H9 (cell line): ENCODE results near the gene GLT6D1. TPM values are rescaled to one million over a fixed set of nuclear protein-coding genes. Genes with fewer than 3 reads are reported as not detected.

ENCODE experiments used
- DNase-seq: peaks from one replicate; pipeline ENCODE4 v3.0.0-alpha.2; 2017
- H2AFZ ChIP-seq: one replicate; pipeline ENCODE4 v1.6.1; 2013; ENCODE audit warnings: mild to moderate bottlenecking, low read length, control low read depth, moderate library complexity
- H2AK5ac ChIP-seq: 2 replicates; pipeline ENCODE4 v1.6.1; 2013; ENCODE audit warnings: low read length, control low read depth, mixed read lengths; ENCODE audit not compliant: insufficient read length
- H2BK120ac ChIP-seq: one replicate; pipeline ENCODE4 v1.6.1; 2013; ENCODE audit warnings: low read depth, mild to moderate bottlenecking, low read length, control low read depth, inconsistent platforms; ENCODE audit not compliant: poor library complexity, severe bottlenecking
- H2BK12ac ChIP-seq: 2 replicates; pipeline ENCODE4 v1.6.1; 2013; ENCODE audit warnings: low read length, control low read depth, mixed read lengths, low read depth; ENCODE audit not compliant: insufficient read length
- H2BK15ac ChIP-seq: 2 replicates; pipeline ENCODE4 v1.6.1; 2013; ENCODE audit warnings: low read depth, low read length, control low read depth
- H2BK20ac ChIP-seq: one replicate; pipeline ENCODE4 v1.6.1; 2013; ENCODE audit warnings: low read depth, mild to moderate bottlenecking, low read length, control low read depth, inconsistent platforms; ENCODE audit not compliant: poor library complexity, severe bottlenecking
- H2BK5ac ChIP-seq: 2 replicates; pipeline ENCODE4 v1.6.1; 2013; ENCODE audit warnings: low read length, control low read depth, mixed read lengths; ENCODE audit not compliant: insufficient read length
- H3K14ac ChIP-seq: 2 replicates; pipeline ENCODE4 v1.6.1; 2013; ENCODE audit warnings: low read length, control low read depth; ENCODE audit not compliant: insufficient read depth
- H3K18ac ChIP-seq: 2 replicates; pipeline ENCODE4 v1.6.1; 2013; ENCODE audit warnings: low read depth, mild to moderate bottlenecking, mixed read lengths, low read length, control low read depth; ENCODE audit not compliant: insufficient read length
- H3K23ac ChIP-seq: 2 replicates; pipeline ENCODE4 v1.6.1; 2013; ENCODE audit warnings: low read length, control low read depth, mixed read lengths, low read depth; ENCODE audit not compliant: insufficient read length
- H3K23me2 ChIP-seq: 2 replicates; pipeline ENCODE4 v1.6.1; 2013; ENCODE audit warnings: low read depth, mild to moderate bottlenecking, mixed read lengths, low read length, control low read depth; ENCODE audit not compliant: insufficient read length, poor library complexity, severe bottlenecking
- H3K27ac ChIP-seq: 2 replicates; pipeline ENCODE4 v1.5.1; 2013; ENCODE audit warnings: low read length, control low read depth, mixed read lengths, low read depth; ENCODE audit not compliant: insufficient read length
- H3K27me3 ChIP-seq: 2 replicates; pipeline ENCODE4 v1.6.1; 2013; ENCODE audit warnings: low read length, control low read depth, inconsistent platforms; ENCODE audit not compliant: insufficient read depth
- H3K4ac ChIP-seq: 2 replicates; pipeline ENCODE4 v1.6.1; 2013; ENCODE audit warnings: low read depth, mild to moderate bottlenecking, control low read depth, inconsistent platforms, low read length, moderate library complexity
- H3K4me1 ChIP-seq: 2 replicates; pipeline ENCODE4 v1.6.1; 2013; ENCODE audit warnings: low read length, control low read depth, inconsistent platforms; ENCODE audit not compliant: insufficient read depth
- H3K4me2 ChIP-seq: 2 replicates; pipeline ENCODE4 v1.6.1; 2013; ENCODE audit warnings: low read length, control low read depth, mixed read lengths; ENCODE audit not compliant: insufficient read length, insufficient read depth
- H3K56ac ChIP-seq: 2 replicates; pipeline ENCODE4 v1.6.1; 2013; ENCODE audit warnings: low read depth, mild to moderate bottlenecking, mixed read lengths, low read length, control low read depth; ENCODE audit not compliant: insufficient read length
- H3K79me1 ChIP-seq: 2 replicates; pipeline ENCODE4 v1.6.1; 2013; ENCODE audit warnings: low read depth, mild to moderate bottlenecking, moderate library complexity, low read length, control low read depth, inconsistent platforms; ENCODE audit not compliant: insufficient read depth, poor library complexity, severe bottlenecking
- H3K79me2 ChIP-seq: 2 replicates; pipeline ENCODE4 v1.6.1; 2013; ENCODE audit warnings: low read length, control low read depth, inconsistent platforms; ENCODE audit not compliant: insufficient read depth
- H3K9ac ChIP-seq: 2 replicates; pipeline ENCODE4 v1.6.1; 2013; ENCODE audit warnings: low read length, control low read depth, mixed read lengths; ENCODE audit not compliant: insufficient read length; ENCODE audit errors: extremely low read depth
- H3K9me3 ChIP-seq: one replicate; pipeline ENCODE4 v1.6.1; 2013; ENCODE audit warnings: low read depth, low read length, inconsistent platforms; ENCODE audit not compliant: control insufficient read depth
- H3T11ph ChIP-seq: one replicate; pipeline ENCODE4 v1.6.1; 2013; ENCODE audit warnings: mild to moderate bottlenecking, low read length, control low read depth, inconsistent platforms
- H4K20me1 ChIP-seq: one replicate; pipeline ENCODE4 v1.6.1; 2013; ENCODE audit not compliant: control insufficient read depth, insufficient read length, insufficient read depth
- H4K5ac ChIP-seq: 2 replicates; pipeline ENCODE4 v1.6.1; 2013; ENCODE audit warnings: low read depth, mild to moderate bottlenecking, mixed read lengths, low read length, control low read depth; ENCODE audit not compliant: insufficient read length
- H4K8ac ChIP-seq: replicated peaks from 2 replicates; pipeline ENCODE4 v1.6.1; 2013; ENCODE audit warnings: low read length, control low read depth, mixed read lengths, low read depth; ENCODE audit not compliant: insufficient read length
- H4K91ac ChIP-seq: 2 replicates; pipeline ENCODE4 v1.6.1; 2013; ENCODE audit warnings: low read depth, mild to moderate bottlenecking, moderate library complexity, mixed read lengths, low read length, control low read depth; ENCODE audit not compliant: insufficient read length
- H3K27ac Mint-ChIP-seq, 3 experiments: 2 replicates in 2 of 3; 3 replicates in 1 of 3; pipeline ENCODE4 v1.8.0; 2020 to 2021; ENCODE audit warnings: mixed read lengths in 3 of 3, mild to moderate bottlenecking in 1 of 3, moderate library complexity in 1 of 3
- H3K27me3 Mint-ChIP-seq: 2 replicates; pipeline ENCODE4 v1.8.0; 2021; ENCODE audit warnings: low read depth, mild to moderate bottlenecking, moderate library complexity, mixed read lengths
- H3K36me3 Mint-ChIP-seq, 3 experiments: 2 replicates in 2 of 3; 3 replicates in 1 of 3; pipeline ENCODE4 v1.8.0; 2020 to 2021; ENCODE audit warnings: low read depth in 3 of 3, mixed read lengths in 3 of 3; ENCODE audit not compliant: insufficient read depth in 1 of 3
- H3K4me1 Mint-ChIP-seq, 2 experiments: 2 replicates each; pipeline ENCODE4 v1.8.0; 2020; ENCODE audit warnings: mixed read lengths in 2 of 2
- H3K4me3 Mint-ChIP-seq, 2 experiments: 2 replicates in 1 of 2; 3 replicates in 1 of 2; pipeline ENCODE4 v1.8.0; 2020 to 2021; ENCODE audit warnings: mild to moderate bottlenecking in 2 of 2, mixed read lengths in 2 of 2, moderate library complexity in 1 of 2
- H3K9me3 Mint-ChIP-seq, 2 experiments: 2 replicates in 1 of 2; 3 replicates in 1 of 2; pipeline ENCODE4 v1.8.0; 2020; ENCODE audit warnings: mild to moderate bottlenecking in 2 of 2, mixed read lengths in 2 of 2, moderate library complexity in 1 of 2
- CTCF ChIP-seq: fragments of 200-600 bp; sonication (generic); conservative IDR thresholded peaks from 3 replicates; pipeline ENCODE4 v1.8.0; 2021; ENCODE audit warnings: antibody characterized with exemption, mild to moderate bottlenecking
- WGBS: extraction: QIAGEN DNeasy Blood & Tissue Kit; methylation state at CpG from one replicate; pipeline ENCODE4 v1.1.7; 2013; ENCODE audit warnings: missing lambda C conversion rate, low lambda C conversion rate, mixed read lengths; ENCODE audit not compliant: insufficient read length; ENCODE audit errors: extremely low coverage; 5-methylcytosine and 5-hydroxymethylcytosine counted together
- total RNA-seq: library from RNA; stranded (reverse); gene quantifications from 2 replicates; pipeline ENCODE4 v1.2.1, GENCODE V29; 2021

GLT6D1 gene
- total RNA-seq, 1 experiment from 2014 or later, result not detected

- Histone ChIP-seq H4K8ac (no peak overlapping the region), H3K23ac (no peak overlapping the region), H2AFZ (no peak overlapping the region), H4K91ac (no peak overlapping the region), H2BK15ac (no peak overlapping the region), H3K4me1 (no peaks in the 10 kb centered on the region), H3K14ac (no peak overlapping the region; the same call in 1 of the 2 replicates), H3K4ac (no peak overlapping the region), H2BK20ac (no peak overlapping the region), H3K79me2 (no peaks in the 10 kb centered on the region), H4K5ac (no peak overlapping the region), H3K18ac (no peak overlapping the region), H3K9me3 (no peaks in the 10 kb centered on the region), H3K23me2 (no peaks in the 10 kb centered on the region), H3K27me3 (no peaks in the 10 kb centered on the region), H3K79me1 (no peaks in the 10 kb centered on the region), H3T11ph (no peak overlapping the region), H3K4me2 (no peak overlapping the region), H3K56ac (no peak overlapping the region), H4K20me1 (no peaks in the 10 kb centered on the region), H2BK120ac (no peak overlapping the region), H2BK12ac (no peak overlapping the region), H2AK5ac (no peak overlapping the region), H3K9ac (no peak overlapping the region), H2BK5ac (no peak overlapping the region), H3K27ac (no peak overlapping the region)
- DNase-seq, result peak; percentile 14
- Mint-ChIP-seq H3K36me3 (no peaks in the 10 kb centered on the region), H3K4me3 (no peak overlapping the region), H3K4me1 (no peaks in the 10 kb centered on the region), H3K27ac (no peak overlapping the region), H3K27me3 (no peaks in the 10 kb centered on the region; the same call in 1 of the 2 replicates), H3K9me3 (peaks cover 2 to 4% of the 10 kb centered on the region in 2 experiments; a peak in 3 of 5 replicates)
- no CpG with 5 or more reads among the region's 22 CpGs for WGBS
- TF ChIP-seq CTCF, result no peak
Observed at GRCh38 chr9:135591506-135592330, 47.6 kb downstream of the GLT6D1 start.
